Stimulated activated CD8-positive, alpha-beta memory T cell treated with anti-CD3 and anti-CD28 coated beads, Interleukin-4, amount 100 ng/mL, for 48 hours (primary cell): ENCODE data around the gene TEX53.

Experiments
- DNase-seq: peaks from one replicate; pipeline ENCODE4 v3.0.0-alpha.2; 2020

TEX53 gene

DNA sequence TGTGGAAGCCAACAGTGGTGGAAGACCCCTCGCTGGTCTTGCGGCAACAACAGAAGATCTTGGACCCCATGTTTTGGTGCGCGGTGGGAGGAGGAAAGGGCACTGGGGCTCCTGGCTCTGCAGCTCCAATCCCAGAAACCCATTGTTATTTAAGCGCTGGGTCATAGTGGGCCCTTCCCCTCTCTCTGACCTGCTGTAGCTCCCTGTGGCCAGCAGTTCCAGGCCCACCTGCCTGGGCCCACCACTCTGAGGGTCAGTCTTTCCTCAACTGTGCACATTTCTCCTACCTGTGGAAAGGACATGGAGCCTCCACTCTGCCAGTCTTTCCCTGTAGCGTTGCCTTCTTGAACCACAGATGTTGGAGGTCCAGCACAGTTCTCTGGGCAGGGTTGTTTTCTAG is at the start of gene TEX53:
Gene TEX53 (minus strand): TSS at position 101 of the 400 bp plus-strand sequence. CDS start 31 bp downstream, at position 70.
- no peak for DNase-seq

DNA sequence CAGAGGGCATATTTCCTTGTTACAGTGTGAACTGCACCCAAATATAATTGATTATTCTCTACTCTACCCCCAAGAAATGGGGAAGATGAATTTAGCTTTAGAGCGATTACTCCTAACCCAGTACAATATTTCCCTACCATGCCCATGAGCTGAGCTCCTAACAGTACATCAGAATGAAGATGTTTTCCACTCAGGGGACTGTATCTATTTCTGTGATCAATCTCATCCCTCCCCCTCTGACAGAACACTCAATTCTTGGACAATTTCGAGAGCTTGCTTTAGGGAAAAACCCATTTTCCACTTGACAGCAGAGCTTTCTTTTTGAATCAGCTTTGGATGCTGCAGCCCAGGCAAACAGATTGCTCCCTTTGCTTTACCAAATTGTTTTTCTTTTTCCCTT is 49.1 kb upstream of the TEX53 start:
- no peak for DNase-seq

DNA sequence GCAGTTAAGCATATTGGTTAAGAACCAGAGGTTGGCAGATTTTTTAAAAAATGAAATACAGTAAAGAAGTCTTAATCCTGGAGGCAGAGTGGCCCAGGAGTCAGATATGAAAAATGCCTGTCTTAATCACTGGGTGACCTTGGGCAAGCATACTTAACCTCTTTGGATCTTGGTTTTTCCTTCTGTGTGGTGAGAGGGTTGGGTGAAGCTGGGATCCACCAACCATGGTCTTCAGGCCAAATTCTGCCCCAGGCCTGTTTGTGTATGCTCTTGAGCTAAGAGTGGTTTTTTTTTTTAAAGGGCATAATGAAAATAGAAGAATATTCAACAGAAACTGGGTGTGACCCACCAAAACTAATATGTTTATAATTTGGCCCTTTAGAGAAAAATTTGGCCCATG is 44.4 kb upstream of the TEX53 start:
- DNase-seq: no peak

DNA sequence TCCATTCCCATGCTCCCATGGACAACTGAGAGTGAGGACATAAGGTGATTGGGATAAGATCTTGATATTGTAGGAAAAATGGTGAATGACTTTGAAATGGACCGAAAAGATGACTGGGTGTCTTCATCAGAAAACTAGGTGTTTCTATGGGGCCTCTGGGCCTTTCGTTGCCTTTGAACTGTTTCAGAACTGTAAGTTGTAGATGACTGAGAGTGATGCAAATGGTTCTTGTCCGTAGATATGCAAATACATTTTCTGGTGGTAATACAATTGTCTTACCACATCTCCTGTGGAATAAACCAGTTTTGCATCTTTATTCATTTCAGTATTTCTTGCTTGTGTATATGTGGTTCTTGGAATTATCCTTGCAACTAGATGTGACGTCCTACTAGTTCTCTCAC is 40.3 kb upstream of the TEX53 start:
- no peak for DNase-seq

DNA sequence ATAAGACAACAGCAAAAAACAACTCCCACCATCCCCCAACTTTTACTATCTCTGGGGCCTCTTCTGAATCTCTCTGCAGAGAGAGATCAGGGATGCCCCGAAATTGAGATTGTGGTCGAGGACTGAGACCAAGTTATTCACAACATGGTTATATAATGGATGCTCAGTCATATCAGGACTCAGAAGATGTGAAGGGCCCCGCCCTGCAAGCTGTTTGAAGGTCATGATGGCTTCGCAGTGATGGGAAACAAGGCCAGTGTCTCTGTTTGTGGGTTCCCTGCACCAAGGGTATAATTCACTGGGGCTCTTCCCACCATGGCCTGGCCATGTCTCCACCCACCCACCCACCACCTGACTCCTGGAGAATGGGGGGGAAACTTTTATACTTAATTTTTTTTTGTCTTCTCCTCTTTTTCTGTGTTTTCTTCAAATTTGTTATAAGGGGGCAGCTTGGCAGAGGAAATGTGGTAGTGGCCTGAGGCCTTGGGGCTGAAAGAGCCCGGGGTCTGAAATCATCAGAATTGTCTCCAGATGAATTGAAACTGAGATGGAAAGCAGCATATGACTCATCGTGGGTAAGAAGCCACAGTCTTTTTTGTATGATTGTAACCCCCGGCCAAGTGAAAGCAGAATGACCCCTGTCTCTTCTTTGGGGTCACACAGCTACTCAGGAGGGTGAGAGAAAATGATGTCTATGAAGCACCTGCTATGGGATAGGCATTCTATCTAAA is 39.4 kb upstream of the TEX53 start:
- peak; percentile 78 for DNase-seq

DNA sequence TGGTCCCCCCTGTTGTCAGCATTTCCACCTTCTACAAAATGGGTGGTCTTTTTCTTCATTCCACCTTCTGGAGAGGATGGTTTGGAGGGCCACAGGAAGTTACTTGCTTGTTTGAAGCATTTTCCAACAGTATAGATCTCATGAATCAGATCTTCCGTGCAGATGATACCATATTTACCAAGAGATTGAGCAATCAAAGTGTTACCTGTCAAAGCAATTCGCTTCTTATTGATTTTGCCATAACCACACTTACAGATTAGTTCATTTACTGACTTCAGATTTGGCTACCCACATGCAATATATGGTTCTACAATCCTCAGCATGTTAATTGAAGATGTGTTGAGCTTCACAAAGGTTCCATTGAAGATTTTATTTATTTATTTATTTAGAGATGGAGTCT is 38.3 kb upstream of the TEX53 start:
- no peak for DNase-seq

DNA sequence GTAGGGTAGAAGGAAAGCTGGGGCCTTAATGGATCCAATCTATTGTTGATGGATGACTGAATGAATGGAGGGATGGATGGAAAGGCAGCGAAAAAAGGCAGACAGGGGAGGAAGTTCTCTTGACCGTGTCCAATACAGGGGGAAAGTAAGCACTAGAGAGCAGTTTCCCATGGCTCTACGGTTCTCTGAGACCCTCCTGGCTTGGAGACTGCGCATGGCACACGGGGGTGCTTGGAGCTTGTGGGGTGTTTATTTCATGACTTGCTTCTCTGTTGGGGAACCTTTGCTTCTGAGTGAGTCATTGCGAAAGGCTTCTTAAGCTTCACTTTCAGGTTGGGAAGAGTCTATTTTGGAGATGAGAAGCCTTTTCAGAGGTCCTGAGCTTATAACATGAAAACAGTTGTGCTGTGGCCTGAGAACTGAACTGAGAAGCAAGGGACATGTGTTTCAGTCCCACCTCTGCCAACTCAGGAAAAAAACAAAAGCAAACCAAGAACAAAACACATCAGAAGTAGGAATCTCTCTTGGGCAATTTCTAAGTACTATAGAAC is 37.2 kb upstream of the TEX53 start:
- DNase-seq: no peak

DNA sequence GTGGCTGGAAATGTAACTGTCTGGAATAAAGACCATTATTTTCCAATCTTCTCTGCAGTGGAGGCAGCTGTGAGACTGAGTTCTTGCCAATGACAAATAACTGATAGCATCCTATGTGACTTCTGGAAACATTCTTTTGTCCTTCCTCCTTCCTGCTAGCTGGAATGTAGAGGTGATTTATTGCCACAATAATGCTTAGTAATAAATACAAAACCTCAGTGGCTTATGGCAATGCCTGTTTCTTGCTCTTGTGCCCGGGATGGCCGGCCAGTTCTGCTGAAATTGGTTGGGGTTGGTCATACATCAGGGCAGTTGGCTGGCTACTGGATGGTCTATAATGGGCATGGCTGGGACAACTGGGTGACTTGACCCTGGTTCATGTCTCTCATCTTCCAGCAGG is 36.5 kb upstream of the TEX53 start:
- DNase-seq: no peak

DNA sequence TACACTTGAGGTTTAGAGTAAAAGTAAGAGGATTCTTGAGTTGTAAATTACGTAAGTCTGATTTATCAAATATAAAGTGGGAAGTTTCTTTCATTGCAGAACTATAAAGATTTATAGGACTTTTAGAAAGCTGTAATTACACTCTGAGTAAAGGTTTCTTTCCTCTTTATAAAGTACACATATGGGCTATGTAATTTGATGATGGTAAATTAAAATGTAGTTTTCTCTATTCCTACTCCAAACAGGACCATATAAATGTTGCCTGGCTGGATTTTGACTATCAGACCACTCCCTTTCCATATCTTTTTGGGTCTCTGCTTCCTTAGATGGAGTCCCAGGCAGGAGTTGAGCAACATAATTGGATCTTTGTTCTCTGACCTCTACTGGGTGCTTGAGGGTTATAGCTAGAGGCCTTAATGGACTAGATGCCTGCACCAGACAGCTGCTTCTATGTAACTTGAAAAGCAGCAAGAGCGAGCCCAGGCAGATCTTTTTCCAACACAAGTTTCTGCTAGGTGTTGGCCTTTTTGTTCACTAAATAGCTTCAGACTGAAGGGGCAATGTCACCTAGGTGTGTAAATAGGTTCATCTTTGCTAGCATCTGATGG is 35.7 kb upstream of the TEX53 start:
- DNase-seq: no peak

DNA sequence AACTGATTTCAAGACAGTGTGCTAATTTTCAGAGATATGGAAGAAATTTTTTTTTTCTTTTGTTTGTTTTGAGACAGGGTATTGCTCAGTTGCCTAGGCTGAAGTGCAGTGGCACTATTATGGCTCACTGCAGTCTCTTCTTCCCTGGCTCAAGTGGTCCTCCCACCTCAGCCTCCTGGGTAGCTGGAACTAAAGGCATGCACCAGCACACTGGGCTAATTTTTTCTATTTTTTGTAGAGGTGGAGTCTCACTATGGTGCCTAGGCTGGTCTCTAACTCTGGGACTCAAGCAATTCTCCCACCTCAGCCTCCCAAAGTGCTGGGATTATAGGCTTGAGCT is 34.3 kb upstream of the TEX53 start:
- no peak for DNase-seq

DNA sequence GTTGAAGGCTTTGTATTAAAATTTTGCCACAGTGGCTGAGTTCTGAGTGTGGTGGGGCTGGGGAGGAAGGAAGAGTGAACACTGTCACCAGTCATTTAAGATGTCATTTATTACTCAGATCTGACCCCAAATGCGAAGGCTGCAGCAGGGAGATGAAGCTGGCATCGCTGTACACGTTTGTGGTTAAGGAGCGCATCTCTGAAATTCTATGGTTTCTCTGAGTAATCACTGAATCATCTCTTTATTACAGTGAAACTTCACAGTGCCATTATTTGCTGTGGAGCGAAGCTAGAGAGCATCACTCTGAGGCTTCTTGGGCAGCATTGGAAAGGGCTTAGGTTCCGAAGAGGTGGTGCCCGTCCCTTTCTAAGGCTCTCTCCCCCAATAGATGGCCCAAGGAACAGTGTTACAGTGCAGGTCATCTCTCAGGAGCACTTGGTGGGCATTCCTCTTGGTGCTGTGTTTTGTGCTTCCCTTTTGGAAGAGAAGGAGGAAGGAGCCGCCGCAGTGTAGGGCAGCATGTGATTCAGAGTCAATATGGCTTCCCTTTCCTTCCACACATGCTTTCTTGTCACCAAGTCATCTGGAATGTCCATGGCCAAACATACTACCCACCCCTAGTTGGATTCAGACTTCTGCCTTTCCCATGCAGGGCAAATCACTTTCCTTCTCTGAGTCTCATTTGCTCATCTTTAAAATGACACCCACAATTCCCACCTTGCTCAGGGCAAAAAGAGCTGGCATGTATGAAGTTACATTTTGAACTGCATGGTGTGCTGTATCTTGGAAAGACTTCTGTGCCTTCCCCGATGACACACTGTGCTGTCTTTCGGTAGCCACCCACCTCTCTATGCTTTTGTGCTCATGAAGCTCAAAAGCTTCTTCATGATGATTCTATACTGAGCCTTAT is 33.7 kb upstream of the TEX53 start:
- DNase-seq: peak; percentile 74

DNA sequence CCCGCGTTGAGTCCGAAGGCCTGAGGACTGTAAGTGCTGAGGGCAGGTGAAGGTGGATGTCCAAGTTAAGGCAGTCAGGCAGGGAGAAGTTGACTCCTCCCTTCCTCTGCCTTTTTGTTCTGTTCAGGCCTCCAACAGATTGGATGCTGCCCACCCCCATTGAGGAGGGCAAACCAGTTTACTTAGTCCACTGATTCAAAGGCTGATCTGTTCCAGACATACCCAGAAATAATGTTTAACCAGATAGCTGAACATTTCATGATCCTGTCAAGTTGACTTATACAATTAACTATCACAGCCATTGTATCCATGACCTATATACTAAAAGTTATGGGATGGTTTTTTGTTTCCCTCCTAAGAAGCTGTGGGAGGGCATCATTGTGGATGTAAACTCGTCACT is 32.7 kb upstream of the TEX53 start:
- no peak for DNase-seq

DNA sequence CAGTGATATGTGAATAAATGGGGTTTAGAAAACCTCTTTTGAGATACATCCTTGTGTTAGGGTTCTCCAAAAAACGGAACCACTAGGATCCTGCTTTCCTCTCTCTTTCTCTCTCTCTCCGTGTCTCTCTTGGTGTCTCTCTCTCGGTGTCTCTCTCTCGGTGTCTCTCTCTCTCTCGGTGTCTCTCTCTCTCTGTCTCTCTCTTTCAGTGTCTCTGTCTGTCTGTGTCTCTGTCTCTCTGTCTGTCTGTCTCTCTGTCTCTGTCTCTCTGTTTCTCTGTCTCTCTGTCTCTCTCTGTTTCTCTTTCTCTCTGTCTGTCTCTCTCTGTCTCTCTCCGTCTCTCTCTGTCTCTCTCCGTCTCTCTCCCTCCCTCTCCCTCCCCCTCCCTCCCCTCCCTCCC is 32.2 kb upstream of the TEX53 start:
- no peak for DNase-seq

DNA sequence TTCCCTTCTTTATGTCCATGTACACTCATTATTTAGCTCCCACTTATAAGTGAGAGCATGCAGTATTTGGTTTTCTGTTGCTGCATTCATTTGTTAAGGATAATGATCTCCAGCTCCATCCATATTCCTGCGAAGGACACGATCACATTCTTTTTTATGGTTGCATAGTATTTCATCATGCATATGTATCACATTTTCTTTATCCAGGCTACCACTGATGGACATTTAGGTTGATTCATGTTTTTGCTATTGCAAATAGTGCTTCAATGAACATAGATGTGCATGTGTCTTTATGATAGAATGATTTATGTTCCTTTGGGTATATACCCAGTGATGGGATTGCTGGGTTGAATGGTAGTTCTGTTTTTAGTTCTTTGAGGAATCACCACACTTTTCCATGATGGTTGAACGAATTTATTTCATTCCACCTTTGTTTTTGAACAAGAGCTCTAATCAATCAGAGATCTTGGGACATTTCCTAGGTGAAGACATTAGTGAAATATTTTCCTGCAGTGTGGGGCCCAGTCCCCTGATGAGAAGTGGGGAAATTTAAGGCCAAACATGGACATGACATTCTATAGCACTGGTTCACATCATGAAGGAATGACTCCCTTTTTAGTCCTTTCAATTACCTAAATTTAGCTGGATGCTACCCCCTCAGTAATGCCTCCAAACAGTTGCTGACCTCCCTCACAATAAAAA is 31.5 kb upstream of the TEX53 start:
- DNase-seq: no peak

DNA sequence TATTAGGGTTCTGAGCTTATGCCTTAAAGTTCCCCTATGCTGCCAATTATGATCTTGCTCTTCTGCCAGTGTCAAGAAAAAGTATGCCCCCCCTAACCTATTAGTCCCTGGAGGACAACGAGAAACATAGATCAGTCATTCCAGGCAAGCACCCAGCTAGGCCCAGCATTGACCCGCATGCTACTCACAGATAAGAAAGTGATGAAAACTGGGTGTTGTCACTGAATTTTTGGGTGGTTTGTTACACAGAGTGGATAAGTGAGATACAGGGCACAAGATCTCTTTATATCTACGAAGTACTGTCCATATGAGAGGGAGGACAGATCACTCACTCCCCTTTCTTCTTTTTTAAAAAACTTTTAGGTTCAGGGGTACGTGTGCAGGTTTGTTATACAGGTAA is 30.8 kb upstream of the TEX53 start:
- no peak for DNase-seq

DNA sequence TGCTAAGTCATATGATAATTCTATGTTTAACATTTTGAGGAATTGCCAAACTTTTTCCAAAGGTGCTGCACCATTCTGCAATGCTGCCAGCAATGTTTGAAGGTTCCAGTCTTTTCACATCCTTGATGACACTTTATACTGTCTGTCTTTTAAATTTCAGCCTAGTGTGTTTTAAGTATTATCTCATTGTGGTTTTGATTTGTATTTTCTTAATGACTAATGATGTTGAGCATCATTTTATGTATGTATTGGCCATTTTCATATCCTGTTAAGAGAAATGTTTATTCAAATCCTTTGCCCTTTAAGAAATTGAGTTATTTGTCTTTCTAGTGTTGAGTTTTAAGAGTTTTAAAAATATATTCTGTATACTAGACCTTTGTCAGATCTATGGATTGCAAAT is 29.4 kb upstream of the TEX53 start:
- DNase-seq: no peak

DNA sequence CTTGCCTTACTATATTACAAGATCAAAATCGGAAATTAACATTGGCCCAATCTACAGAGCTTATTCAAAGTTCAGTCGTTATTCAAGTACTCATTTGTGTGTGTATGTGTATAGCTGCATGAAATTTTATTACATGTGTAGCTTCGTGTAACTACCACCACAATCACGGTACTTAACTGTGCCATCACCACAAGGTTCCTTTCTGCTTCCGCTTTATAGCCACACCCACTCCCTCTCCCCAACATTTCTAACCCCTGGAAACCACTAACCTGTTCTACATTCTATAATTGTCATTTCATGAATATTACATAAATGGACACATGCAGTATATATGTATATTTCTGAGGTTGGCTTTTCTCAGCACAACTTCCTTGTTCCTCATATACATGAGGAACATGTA is 28.3 kb upstream of the TEX53 start:
- no peak for DNase-seq

DNA sequence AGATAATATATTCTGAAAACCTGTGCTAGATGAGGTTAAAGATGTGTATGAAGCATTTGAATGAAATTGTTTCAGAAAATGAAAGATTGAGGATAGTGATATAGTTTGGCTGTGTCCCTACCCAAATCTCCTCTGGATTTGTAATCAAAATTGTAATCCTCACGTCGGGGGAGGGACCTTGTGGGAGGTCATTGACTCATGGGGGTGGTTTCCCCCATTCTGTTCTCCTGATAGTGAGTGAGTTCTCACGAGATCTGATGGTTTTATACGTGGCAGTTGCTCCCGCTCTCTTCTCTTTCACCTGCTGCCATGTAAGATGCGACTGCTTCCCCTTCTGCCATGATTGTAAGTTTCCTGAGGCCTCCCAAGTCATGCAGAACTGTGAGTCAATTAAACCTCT is 26.4 kb upstream of the TEX53 start:
- no peak for DNase-seq

DNA sequence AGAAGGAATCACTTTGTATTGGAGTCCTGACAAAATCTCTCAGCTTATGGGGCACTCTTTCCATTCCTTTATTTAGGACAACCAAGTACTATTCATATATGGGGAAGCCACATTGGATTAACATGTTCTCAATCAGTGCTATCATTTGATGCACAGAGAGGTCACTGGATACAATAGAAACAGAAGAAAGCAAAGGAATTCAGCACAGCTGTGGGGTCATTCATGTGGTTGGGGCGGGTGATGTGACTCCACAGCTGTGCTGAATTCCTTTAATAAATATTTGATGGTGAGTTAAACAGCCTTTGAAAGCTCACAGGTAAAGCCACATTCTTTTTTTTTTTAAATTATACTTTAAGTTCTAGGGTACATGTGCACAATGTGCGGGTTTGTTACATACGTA is 25.2 kb upstream of the TEX53 start:
- no peak for DNase-seq

DNA sequence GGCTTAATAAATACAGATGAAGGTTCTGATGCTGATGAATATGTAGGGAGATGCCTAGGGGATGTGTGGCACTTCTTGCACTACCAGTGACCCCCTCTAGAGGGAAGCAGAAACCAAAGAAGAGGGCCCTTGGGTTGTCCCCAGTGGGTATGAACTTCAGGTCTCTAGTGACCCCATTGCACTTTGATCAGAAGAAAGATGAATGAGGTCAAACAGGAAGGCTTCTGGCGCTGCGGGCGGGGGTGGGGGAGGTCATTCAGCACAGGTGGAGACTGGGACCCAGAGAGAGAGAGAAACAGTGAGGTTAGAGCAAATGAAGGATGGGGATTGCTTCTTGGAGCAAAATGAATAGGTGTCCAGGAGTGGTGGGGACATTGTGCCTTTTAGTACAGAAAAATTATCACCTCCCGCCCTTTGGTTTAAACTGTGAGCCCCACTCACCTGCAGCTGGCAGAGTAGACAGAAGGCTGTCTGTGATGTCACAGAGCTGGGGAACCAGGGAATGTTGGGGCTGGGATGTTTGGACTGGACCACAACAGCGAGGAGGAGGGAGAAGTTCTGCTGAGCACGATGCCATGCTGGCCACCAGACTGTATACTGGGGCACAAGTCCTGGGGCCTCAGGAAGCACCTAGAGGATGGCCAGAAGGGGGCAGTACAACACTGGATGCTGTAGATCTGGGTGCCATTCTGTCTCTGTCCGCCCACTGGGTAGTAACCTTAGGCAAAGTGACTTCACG is 24.2 kb upstream of the TEX53 start, which contains the start of gene TEX48:
Gene TEX48 (minus strand): TSS at position 599 of the 739 bp plus-strand sequence. CDS start 10,469 bp downstream, outside the sequence.
- peak; percentile 90 for DNase-seq

DNA sequence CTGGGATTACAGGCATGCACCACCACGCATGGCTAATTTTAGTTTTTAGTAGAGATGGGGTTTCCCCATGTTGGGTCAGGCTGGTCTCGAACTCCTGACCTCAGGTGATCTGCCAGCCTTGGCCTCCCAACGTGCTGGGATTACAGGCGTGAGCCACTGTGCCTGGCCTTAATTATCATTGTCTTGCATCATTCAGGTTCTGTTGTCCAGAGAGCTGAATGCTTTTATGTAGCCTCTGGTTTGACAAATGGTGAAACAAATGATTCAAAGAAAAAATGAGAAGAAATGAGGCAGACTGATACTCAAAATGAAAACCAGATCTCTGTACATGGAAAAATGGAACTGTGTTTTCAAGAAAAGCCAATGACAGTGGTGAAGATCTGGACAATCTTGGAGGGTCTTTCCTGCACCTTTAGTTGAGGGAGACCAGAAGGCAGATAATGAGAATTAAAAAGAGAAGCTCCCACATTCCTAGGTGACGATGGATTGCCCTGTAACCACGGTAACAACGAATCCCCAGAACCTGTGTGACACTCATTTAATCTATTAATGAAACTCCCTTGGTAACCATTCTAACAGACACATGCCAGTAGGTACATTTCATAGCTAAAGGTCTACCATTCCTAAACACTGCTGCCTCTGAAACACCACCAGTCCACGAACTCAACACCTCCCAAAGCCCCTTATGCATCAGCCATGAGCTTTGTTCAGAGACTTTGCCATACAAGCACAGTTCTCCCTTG is 22.8 kb upstream of the TEX53 start:
- no peak for DNase-seq
